Activated T-cell treated with anti-CD3 and anti-CD28 coated beads, Interleukin-2, amount 50 U/mL, for 4 hours (primary cell): ENCODE data around the gene PRKCZ. TPM values are rescaled to one million over a fixed set of nuclear protein-coding genes. Genes with fewer than 3 reads are reported as not detected.

Source experiments
- ATAC-seq, 2 donors: fragments of 200-7000 bp; cut with Tn5 transposase; one replicate each; pipeline ENCODE4 v1.10.0; 2021
- DNase-seq: peaks from one replicate; pipeline ENCODE4 v3.0.0-alpha.2; 2020
- H3K27me3 Mint-ChIP-seq: one replicate; pipeline ENCODE4 v1.8.0; 2021; ENCODE audit warnings: low read depth, mixed read lengths
- H3K36me3 Mint-ChIP-seq: one replicate; pipeline ENCODE4 v1.8.0; 2022; ENCODE audit warnings: mixed read lengths; ENCODE audit not compliant: insufficient read depth
- H3K4me1 Mint-ChIP-seq: one replicate; pipeline ENCODE4 v1.8.0; 2021; ENCODE audit warnings: low read depth, mixed read lengths
- H3K4me3 Mint-ChIP-seq: one replicate; pipeline ENCODE4 v1.8.0; 2021; ENCODE audit warnings: mild to moderate bottlenecking, moderate library complexity, mixed read lengths
- H3K9me3 Mint-ChIP-seq: one replicate; pipeline ENCODE4 v1.8.0; 2021; ENCODE audit warnings: mixed read lengths
- total RNA-seq, 3 donors: library from RNA; stranded (reverse); gene quantifications; one replicate each; pipeline ENCODE4 v1.2.1, GENCODE V29; 2021

PRKCZ gene
- total RNA-seq, 3 donors from 2014 or later = 15.0 to 15.6 (median 15.0) TPM

- Mint-ChIP-seq H3K36me3 (peaks cover 13% of the 10 kb centered on the region), H3K4me3 (no peak overlapping the region), H3K9me3 (peaks cover 8% of the 10 kb centered on the region), H3K4me1 (no peaks in the 10 kb centered on the region), H3K27me3 (no peaks in the 10 kb centered on the region)
- ATAC-seq (no peak), DNase-seq (no peak)
These were observed 49.9 kb downstream of the PRKCZ start for GRCh38 chr1:2099886-2100779.

- DNase-seq (no peak), ATAC-seq (no peak)
- Mint-ChIP-seq H3K27me3 (no peaks in the 10 kb centered on the region), H3K4me3 (no peak overlapping the region), H3K36me3 (peaks cover 13% of the 10 kb centered on the region), H3K4me1 (no peaks in the 10 kb centered on the region), H3K9me3 (peaks cover 8% of the 10 kb centered on the region)
These were observed 50.5 kb downstream of the PRKCZ start for GRCh38 chr1:2100780-2101108.

- Mint-ChIP-seq H3K27me3 (no peaks in the 10 kb centered on the region), H3K4me3 (no peak overlapping the region), H3K4me1 (no peaks in the 10 kb centered on the region), H3K9me3 (peaks cover 8% of the 10 kb centered on the region), H3K36me3 (peaks cover 13% of the 10 kb centered on the region)
- no peak for ATAC-seq
- no peak for DNase-seq
These were observed 51.3 kb downstream of the PRKCZ start for GRCh38 chr1:2101531-2101930.

DNA sequence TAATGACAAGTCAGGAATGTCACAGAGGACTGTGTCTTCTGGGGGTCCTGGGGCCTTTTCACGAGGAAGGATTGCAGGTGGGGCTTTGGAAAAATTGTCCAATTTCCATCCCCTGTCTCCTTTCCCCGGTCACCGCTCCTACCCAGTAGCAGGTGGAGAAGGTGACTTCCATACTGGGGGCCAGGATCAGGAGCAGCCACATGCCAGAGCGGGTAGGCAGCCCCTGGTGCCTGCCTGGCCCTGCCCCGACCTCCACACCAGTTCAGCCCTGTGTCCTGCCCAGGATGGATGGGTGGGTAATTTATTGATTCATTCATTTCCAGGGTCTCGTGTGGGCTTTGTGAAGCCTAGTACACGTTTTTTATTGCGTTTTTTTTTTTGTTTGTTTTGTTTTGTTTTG lies 51.7 kb downstream of the PRKCZ start:
- no peaks in the 10 kb centered on the region for H3K4me1 Mint-ChIP-seq
- H3K4me3 Mint-ChIP-seq = no peak overlapping the region
- H3K9me3 Mint-ChIP-seq = peaks cover 8% of the 10 kb centered on the region
- no peak for DNase-seq
- no peaks in the 10 kb centered on the region for H3K27me3 Mint-ChIP-seq
- peaks cover 13% of the 10 kb centered on the region for H3K36me3 Mint-ChIP-seq
- ATAC-seq = no peak

- H3K4me1 Mint-ChIP-seq = no peaks in the 10 kb centered on the region
- H3K36me3 Mint-ChIP-seq = peaks cover 11% of the 10 kb centered on the region
- ATAC-seq = no peak
- peaks cover 7% of the 10 kb centered on the region for H3K9me3 Mint-ChIP-seq
- no peak for DNase-seq
- no peak overlapping the region for H3K4me3 Mint-ChIP-seq
- H3K27me3 Mint-ChIP-seq = no peaks in the 10 kb centered on the region
These were observed 52.5 kb downstream of the PRKCZ start for GRCh38 chr1:2102753-2103152.

GRCh38 chr1:2103266-2103900 lies 53.2 kb downstream of the PRKCZ start:
- no peak for ATAC-seq

GRCh38 chr1:2103901-2104590 lies 53.8 kb downstream of the PRKCZ start:
- ATAC-seq = no peak
- H3K9me3 Mint-ChIP-seq = no peaks in the 10 kb centered on the region
- H3K4me3 Mint-ChIP-seq = no peak overlapping the region
- no peaks in the 10 kb centered on the region for H3K4me1 Mint-ChIP-seq
- H3K36me3 Mint-ChIP-seq = peaks cover 6% of the 10 kb centered on the region
- no peak for DNase-seq
- no peaks in the 10 kb centered on the region for H3K27me3 Mint-ChIP-seq

More at GRCh38 chr1:2103266-2103900, 53.2 kb downstream of the PRKCZ start:
- peaks cover 8% of the 10 kb centered on the region for H3K36me3 Mint-ChIP-seq
- H3K9me3 Mint-ChIP-seq = peaks cover under 1% of the 10 kb centered on the region
- H3K27me3 Mint-ChIP-seq = no peaks in the 10 kb centered on the region
- no peak for DNase-seq
- H3K4me3 Mint-ChIP-seq = no peak overlapping the region
- no peaks in the 10 kb centered on the region for H3K4me1 Mint-ChIP-seq

GRCh38 chr1:2104621-2105427 lies 54.6 kb downstream of the PRKCZ start:
- Mint-ChIP-seq H3K9me3 (no peaks in the 10 kb centered on the region), H3K27me3 (no peaks in the 10 kb centered on the region), H3K36me3 (peaks cover 6% of the 10 kb centered on the region), H3K4me1 (no peaks in the 10 kb centered on the region), H3K4me3 (no peak overlapping the region)
- ATAC-seq (no peak), DNase-seq (no peak)

GRCh38 chr1:2105781-2106524 lies 55.7 kb downstream of the PRKCZ start:
- Mint-ChIP-seq H3K4me3 (no peak overlapping the region), H3K9me3 (no peaks in the 10 kb centered on the region), H3K36me3 (peaks cover 6% of the 10 kb centered on the region), H3K4me1 (no peaks in the 10 kb centered on the region), H3K27me3 (no peaks in the 10 kb centered on the region)
- no peak for DNase-seq
- no peak for ATAC-seq

DNA sequence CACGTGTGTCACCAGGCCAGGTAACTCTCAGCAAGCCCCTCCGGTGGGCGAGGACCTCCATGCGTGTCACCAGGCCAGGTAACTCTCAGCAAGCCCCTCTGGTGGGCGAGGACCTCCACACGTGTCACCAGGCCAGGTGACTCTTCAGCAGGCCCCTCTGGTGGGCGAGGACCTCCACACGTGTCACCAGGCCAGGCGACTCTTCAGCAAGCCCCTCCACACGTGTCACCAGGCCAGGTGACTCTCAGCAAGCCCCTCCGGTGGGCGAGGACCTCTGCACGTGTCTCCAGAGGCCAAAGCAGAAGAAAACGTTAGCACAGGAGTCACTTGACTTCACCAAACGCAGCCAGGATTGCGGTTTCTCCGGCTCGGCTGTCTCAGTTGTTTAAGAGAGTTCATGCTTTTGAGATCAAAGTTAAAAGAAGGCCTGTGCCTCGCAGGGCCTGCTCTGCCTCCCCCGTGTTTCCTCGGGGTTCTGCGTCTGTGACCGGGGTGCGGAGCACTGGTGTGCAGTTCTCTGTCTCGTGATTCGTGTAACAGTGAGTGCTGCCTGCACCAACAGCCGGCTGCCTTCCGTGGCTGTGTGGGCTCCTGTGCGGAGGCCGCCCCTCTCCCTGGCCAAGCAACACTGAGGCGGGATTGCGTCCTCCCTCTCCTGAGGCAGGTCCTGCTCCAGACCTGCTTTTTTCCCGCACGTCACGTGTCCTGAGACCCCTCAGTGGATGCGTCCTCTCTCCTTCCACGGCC lies 56.6 kb downstream of the PRKCZ start:
- no peaks in the 10 kb centered on the region for H3K27me3 Mint-ChIP-seq
- peaks cover 2% of the 10 kb centered on the region for H3K36me3 Mint-ChIP-seq
- H3K4me1 Mint-ChIP-seq = no peaks in the 10 kb centered on the region
- ATAC-seq = no peak
- no peak for DNase-seq
- H3K9me3 Mint-ChIP-seq = no peaks in the 10 kb centered on the region
- H3K4me3 Mint-ChIP-seq = no peak overlapping the region

DNA sequence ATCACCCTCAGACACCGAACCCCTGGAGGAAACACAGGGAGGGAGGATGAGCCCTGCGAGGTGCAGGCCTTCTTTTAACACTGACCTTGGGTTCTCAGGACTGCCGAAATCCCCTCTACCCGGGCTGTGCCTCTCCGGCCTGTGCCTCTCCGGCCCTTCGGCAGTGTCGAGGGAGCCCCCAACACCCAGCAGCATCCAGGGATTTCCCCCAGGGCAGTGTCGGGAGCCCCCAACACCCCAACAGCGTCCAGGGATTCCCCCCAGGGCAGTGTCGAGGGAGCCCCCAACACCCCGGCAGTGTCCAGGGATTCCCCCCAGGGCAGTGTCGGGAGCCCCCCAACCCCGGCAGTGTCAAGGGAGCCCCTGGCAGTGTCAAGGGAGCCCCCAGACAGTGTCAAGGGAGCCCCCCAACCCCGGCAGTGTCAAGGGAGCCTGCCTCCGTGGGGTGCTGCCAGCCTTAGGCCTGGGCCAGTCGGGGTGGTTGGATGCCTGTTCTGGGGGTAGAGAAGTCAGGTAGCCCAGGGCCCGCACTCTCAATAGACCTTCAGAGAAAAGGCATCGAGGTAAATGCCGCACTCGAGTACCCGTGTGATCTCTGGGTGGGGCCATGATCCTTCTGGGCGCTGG lies 57.5 kb downstream of the PRKCZ start:
- no peaks in the 10 kb centered on the region for H3K9me3 Mint-ChIP-seq
- H3K4me3 Mint-ChIP-seq = no peak overlapping the region
- no peaks in the 10 kb centered on the region for H3K27me3 Mint-ChIP-seq
- H3K36me3 Mint-ChIP-seq = peaks cover 4% of the 10 kb centered on the region
- no peak for DNase-seq
- no peak for ATAC-seq
- no peaks in the 10 kb centered on the region for H3K4me1 Mint-ChIP-seq

DNA sequence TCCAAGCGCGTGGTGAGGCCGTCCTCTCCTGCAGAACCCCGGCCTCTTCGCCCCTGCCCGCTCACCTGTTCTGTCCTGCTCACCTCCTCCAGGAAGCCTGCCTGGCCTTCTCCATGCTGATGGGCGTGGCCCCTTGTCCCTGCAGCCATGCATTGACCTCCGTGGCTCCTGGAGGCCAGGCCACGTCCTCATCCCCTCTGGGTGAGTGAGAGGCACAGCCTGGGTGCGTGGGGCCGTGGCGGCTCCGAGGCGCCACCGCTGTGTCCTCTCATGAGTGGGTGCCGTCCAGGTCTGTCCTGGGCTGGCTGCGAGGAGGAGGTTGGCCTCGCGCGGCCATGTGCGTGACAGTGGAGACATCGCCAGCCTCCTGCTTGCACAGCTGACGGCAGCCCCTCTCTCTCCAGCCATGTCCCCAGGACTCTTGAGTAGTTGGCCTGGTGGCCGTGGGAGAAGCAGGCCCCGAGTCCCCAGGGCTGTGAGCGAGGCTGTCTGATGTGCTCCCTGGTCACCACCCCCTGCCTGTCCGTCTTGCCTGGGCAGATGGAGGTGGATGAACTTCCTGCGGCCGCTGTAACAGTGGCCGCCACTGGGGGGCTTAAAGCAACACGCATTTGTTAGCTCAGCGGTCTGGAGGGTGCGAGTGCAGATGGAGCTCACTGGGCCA lies 58.1 kb downstream of the PRKCZ start:
- H3K36me3 Mint-ChIP-seq = peaks cover 4% of the 10 kb centered on the region
- no peak overlapping the region for H3K4me3 Mint-ChIP-seq
- DNase-seq (no peak), ATAC-seq (no peak)
- H3K4me1 Mint-ChIP-seq = no peaks in the 10 kb centered on the region
- no peaks in the 10 kb centered on the region for H3K9me3 Mint-ChIP-seq
- H3K27me3 Mint-ChIP-seq = no peaks in the 10 kb centered on the region
